Breast epithelium (tissue), 4 donors: ENCODE results near the gene C1QTNF8. TPM values are rescaled to one million over a fixed set of nuclear protein-coding genes. Genes with fewer than 3 reads are reported as not detected.

ENCODE experiments used
- DNase-seq, 2 donors: peaks; one replicate each; pipeline ENCODE4 v3.0.0-alpha.2; 2019; ENCODE audit warnings: low spot score in 2 of 2
- H3K27ac ChIP-seq, 2 donors: fragments of 200-600 bp; sonication (generic) in 1 of 2; one replicate each; pipeline ENCODE4 v1.5.1; 2016 to 2019; ENCODE audit warnings: mild to moderate bottlenecking in 1 of 2
- H3K27me3 ChIP-seq, 2 donors: fragments of 200-600 bp; sonication (generic) in 1 of 2; one replicate each; pipeline versions ENCODE4 v1.5.1 to v1.6.0; 2017 to 2019; ENCODE audit warnings: control low read depth in 1 of 2, mild to moderate bottlenecking in 1 of 2
- H3K36me3 ChIP-seq: fragments of 200-600 bp; one replicate; pipeline ENCODE4 v1.5.1; 2019
- H3K4me1 ChIP-seq, 2 donors: fragments of 200-600 bp; sonication (generic); one replicate each; pipeline ENCODE4 v1.5.1; 2016 to 2019; ENCODE audit warnings: control low read depth in 1 of 2
- H3K4me3 ChIP-seq, 3 donors: fragments of 200-600 bp; sonication (generic); 1 replicate in 2 of 3; 2 replicates in 1 of 3; pipeline ENCODE4 v1.5.1; 2016 to 2019; ENCODE audit warnings: mild to moderate bottlenecking in 3 of 3, moderate library complexity in 2 of 3
- H3K9me3 ChIP-seq, 2 donors: fragments of 200-600 bp; sonication (generic) in 1 of 2; one replicate each; pipeline ENCODE4 v1.5.1; 2016 to 2019; ENCODE audit warnings: control low read depth in 1 of 2
- CTCF ChIP-seq, 3 donors: fragments of 450-650 bp; IDR thresholded peaks; one replicate each; pipeline ENCODE4 v1.5.1; 2016 to 2017; ENCODE audit warnings: antibody characterized with exemption in 3 of 3, mild to moderate bottlenecking in 3 of 3, moderate library complexity in 3 of 3
- POLR2A ChIP-seq: fragments of 450-650 bp; IDR thresholded peaks from one replicate; pipeline ENCODE4 v1.6.1; 2016; ENCODE audit warnings: antibody characterized with exemption, mild to moderate bottlenecking, moderate library complexity
- POLR2AphosphoS5 ChIP-seq, 3 donors: sonication (generic); formaldehyde crosslinking; IDR thresholded peaks; one replicate each; pipeline ENCODE4 v1.6.1; 2017; ENCODE audit warnings: antibody characterized with exemption in 3 of 3
- intact Hi-C: fragments of 100-400 bp; cut with DNase I; formaldehyde crosslinking; loops from one replicate; pipeline ENCODE4 v1.15.1; 2023; ENCODE audit warnings: low total_unique reads
- total RNA-seq, 3 donors: library from RNA; depleted of rRNA; stranded (reverse); fragments of >200 nt; gene quantifications; one replicate each; pipeline ENCODE4 v1.1.0, GENCODE V29; 2016

Gene C1QTNF8
- total RNA-seq, 3 donors from 2014 or later: not detected

GRCh38 chr16:1142911-1143310, 46.9 kb upstream of the C1QTNF8 start:
- no peak for DNase-seq
- Histone ChIP-seq H3K9me3 (peaks cover 0 to 4% of the 10 kb centered on the region in 2 donors), H3K4me3 (no peak overlapping the region), H3K27ac (no peak overlapping the region), H3K36me3 (no peaks in the 10 kb centered on the region), H3K27me3 (peaks cover 0 to 62% of the 10 kb centered on the region in 2 donors), H3K4me1 (no peaks in the 10 kb centered on the region)
- no peak for TF ChIP-seq CTCF (IDR thresholded peaks at IDR 0.05)
- no peak for TF ChIP-seq POLR2AphosphoS5 (IDR thresholded peaks at IDR 0.05)
- TF ChIP-seq POLR2A: no peak
- intact Hi-C loops: no loop called here

- TF ChIP-seq POLR2AphosphoS5 (IDR thresholded peaks at IDR 0.05): no peak
- TF ChIP-seq CTCF (IDR thresholded peaks at IDR 0.05): no peak
- no peak for TF ChIP-seq POLR2A
- H3K4me3 ChIP-seq: no peak overlapping the region
- intact Hi-C loops: no loop called here
- no peaks in the 10 kb centered on the region for H3K9me3 ChIP-seq
- no peaks in the 10 kb centered on the region for H3K36me3 ChIP-seq
- no peak for DNase-seq
- H3K27me3 ChIP-seq: peaks cover 0 to 67% of the 10 kb centered on the region in 2 donors
- H3K27ac ChIP-seq: no peak overlapping the region
- H3K4me1 ChIP-seq: no peaks in the 10 kb centered on the region
These were observed 45.7 kb upstream of the C1QTNF8 start for GRCh38 chr16:1141716-1142115.

- H3K36me3 ChIP-seq: no peaks in the 10 kb centered on the region
- no peak overlapping the region for H3K27ac ChIP-seq
- H3K4me3 ChIP-seq: no peak overlapping the region
- intact Hi-C loops: no loop called here
- no peak for DNase-seq
- no peaks in the 10 kb centered on the region for H3K4me1 ChIP-seq
- peaks cover 0 to 67% of the 10 kb centered on the region in 2 donors for H3K27me3 ChIP-seq
- TF ChIP-seq CTCF (IDR thresholded peaks at IDR 0.05): no peak
- TF ChIP-seq POLR2AphosphoS5 (IDR thresholded peaks at IDR 0.05): no peak
- TF ChIP-seq POLR2A: no peak
- H3K9me3 ChIP-seq: no peaks in the 10 kb centered on the region
These were observed 45.1 kb upstream of the C1QTNF8 start for GRCh38 chr16:1141191-1141590.

GRCh38 chr16:1140582-1141162, 44.6 kb upstream of the C1QTNF8 start:
- TF ChIP-seq CTCF (IDR thresholded peaks at IDR 0.05) (no peak), POLR2AphosphoS5 (IDR thresholded peaks at IDR 0.05) (no peak), POLR2A (no peak)
- H3K27me3 ChIP-seq: peaks cover 0 to 67% of the 10 kb centered on the region in 2 donors
- no peak overlapping the region for H3K4me3 ChIP-seq
- no peaks in the 10 kb centered on the region for H3K9me3 ChIP-seq
- H3K4me1 ChIP-seq: no peaks in the 10 kb centered on the region
- no peaks in the 10 kb centered on the region for H3K36me3 ChIP-seq
- no peak overlapping the region for H3K27ac ChIP-seq
- intact Hi-C loops: no loop called here
- no peak for DNase-seq

GRCh38 chr16:1137604-1138003, 41.6 kb upstream of the C1QTNF8 start:
- TF ChIP-seq CTCF (IDR thresholded peaks at IDR 0.05) (no peak), POLR2A (no peak), POLR2AphosphoS5 (IDR thresholded peaks at IDR 0.05) (no peak)
- Histone ChIP-seq H3K4me3 (no peak overlapping the region), H3K9me3 (no peaks in the 10 kb centered on the region), H3K4me1 (no peaks in the 10 kb centered on the region), H3K27ac (no peak overlapping the region), H3K27me3 (peaks cover 0 to 74% of the 10 kb centered on the region in 2 donors), H3K36me3 (no peaks in the 10 kb centered on the region)
- intact Hi-C loops: no loop called here
- DNase-seq: no peak
